NCI-H2029 treated with DMSO at 0.1 percent for 48 hours (cell line): ENCODE measurements around the gene MFSD11.
"Not testable (repeated sequence)": the region's sequence is repeated elsewhere in the genome, so short reads cannot be mapped to it uniquely, and the experiment has no call there.

Source experiments
- DNase-seq: peaks from one replicate; lab custom pipeline; 2025; lab: John Stamatoyannopoulos, UW

The MFSD11 gene

DNA sequence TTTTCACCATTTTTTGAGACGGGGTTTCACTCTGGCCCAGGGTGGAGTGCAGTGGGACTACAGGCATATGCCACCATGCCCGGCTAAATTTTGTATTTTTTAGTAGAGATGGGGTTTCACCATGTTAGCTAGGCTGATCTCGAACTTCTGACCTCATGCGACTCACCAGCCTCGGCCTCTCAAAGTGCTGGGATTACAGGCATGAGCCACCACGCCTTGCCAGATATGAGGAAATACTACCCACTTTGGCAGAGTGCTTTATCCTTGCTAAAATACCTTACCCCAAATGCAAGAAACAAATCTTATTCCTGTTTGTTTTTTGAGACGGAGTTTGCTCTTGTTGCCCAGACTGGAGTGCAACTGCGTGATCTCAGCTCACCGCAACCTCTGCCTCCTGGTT, 67.4 kb downstream of the MFSD11 start:
- DNase-seq = no peak

DNA sequence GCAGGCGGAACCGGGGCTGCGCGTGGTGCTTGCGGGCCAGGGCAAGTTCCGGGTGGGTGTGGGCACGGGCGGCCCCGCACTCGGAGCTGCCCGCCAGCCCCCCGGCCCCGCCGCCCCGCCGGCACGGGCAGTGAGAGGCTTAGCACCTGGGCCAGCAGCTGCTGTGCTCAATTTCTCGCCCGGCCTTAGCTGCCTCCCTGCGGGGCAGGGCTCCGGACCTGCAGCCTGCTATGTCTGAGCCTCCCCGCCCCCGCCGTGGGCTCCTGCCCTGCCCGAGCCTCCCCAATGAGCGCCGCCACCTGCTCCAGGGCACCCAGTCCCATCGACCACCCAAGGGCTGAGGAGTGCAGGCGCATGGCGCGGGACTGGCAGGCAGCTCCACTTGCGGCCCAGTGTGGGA, 68.2 kb downstream of the MFSD11 start:
- not testable (repeated sequence) for DNase-seq

DNA sequence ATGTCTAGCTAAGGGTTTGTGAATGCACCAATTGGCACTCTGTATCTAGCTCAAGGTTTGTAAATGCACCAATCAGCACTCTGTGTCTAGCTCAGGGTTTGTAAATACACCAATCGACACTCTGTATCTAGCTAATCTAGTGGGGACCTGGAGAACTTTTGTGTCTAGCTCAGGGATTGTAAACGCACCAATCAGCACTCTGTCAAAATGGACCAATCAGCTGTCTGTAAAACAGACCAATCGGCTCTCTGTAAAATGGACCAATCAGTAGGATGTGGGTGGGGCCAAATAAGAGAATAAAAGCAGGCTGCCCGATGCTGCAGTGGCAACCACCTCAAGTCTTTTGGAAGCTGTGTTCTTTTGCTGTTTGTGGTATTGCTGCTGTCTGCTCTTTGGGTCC, 68.8 kb downstream of the MFSD11 start:
- not testable (repeated sequence) for DNase-seq

DNA sequence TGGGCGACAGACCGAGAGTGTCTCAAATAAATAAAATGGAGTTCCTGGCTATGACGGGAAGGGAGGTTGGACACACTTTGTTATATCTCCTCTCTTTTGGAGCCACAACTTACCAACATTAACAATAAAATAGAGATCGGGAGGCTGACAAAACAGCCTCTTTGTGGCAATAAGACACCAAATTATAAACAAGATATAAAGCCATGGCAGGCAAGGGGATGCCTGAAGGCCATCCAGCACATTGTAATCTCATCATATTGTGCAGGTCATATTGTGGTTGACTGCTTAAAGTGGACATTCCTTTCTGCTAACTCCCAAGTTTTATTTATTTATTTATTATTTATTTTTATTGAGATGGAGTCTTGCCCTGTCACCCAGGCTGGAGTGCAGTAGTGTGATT, 70.4 kb downstream of the MFSD11 start:
- no peak for DNase-seq

DNA sequence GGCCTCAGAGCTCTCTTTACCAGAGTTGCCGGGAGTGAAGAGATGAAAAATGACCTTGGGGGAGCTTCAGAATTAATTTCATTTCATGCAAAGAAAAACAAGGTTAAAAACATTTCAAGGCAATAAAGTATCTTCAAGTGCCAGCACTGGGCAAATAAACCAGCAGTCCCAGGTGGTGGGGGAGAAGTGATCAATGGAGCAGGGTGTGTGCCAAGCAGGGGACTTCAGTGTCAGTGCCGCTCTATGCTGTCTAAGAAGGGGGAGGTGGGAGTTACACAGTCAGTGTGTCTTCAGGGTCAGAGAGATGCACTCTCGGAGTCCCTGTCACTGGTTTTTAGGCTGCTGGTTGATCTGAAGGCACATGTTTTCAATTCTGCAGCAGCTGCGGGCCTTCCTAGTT, 73.0 kb downstream of the MFSD11 start:
- no peak for DNase-seq

DNA sequence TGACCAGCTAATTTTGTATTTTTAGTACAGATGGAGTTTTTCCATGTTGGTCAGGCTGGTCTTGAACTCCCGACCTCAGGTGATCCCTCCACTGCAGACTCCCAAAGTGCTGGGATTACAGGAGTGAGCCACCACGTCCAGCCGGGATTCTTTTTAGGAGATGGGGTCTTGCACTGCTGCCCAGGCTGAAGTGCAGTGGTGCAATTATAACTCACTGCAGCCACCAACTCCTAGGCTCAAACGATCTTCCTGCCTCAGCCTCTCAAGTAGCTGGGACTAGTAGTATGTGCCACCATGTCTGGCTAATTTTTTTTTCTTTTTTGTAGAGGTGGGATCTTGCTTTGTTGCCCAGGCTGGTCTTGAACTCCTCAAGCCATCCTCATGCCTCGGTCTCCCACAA, 73.9 kb downstream of the MFSD11 start:
- DNase-seq = no peak

DNA sequence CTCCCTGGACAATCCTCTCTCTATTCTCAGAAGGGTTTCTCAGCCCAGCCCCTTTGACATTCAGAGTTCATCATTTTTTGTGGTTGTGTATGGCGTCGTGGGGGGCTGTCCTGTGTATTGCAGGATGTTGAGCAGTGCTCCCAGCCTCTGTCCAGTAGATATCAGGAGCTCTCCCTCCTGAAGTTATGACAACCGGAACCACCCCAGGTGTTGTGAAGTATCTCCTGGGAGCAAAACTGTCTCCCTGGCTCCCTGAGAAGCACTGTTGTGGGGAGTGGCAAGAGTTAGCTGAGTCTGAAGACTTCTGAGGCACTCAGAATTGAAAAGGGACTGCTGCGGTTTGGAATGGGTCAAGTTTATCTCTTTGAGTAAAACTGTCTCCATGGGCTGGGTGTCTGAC, 74.3 kb downstream of the MFSD11 start:
- DNase-seq = no peak

DNA sequence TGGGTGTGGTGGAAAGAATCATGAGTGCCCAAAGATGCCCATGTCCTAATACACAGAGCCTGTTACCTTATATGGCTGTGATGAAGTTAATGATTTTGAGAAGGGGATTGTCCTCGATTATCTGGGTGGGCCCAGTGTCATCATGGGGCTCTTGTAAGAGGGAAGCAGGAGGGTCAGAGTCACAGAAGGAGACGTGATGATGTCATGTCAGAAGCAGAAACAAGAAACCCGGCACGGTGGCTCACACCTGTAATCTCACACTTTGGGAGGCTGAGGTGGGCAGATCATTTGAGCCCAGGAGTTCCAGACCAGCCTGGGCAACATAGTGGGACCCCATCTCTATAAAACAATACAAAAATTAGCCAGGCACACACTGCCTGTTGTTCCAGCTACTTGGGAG, 75.0 kb downstream of the MFSD11 start:
- no peak for DNase-seq

DNA sequence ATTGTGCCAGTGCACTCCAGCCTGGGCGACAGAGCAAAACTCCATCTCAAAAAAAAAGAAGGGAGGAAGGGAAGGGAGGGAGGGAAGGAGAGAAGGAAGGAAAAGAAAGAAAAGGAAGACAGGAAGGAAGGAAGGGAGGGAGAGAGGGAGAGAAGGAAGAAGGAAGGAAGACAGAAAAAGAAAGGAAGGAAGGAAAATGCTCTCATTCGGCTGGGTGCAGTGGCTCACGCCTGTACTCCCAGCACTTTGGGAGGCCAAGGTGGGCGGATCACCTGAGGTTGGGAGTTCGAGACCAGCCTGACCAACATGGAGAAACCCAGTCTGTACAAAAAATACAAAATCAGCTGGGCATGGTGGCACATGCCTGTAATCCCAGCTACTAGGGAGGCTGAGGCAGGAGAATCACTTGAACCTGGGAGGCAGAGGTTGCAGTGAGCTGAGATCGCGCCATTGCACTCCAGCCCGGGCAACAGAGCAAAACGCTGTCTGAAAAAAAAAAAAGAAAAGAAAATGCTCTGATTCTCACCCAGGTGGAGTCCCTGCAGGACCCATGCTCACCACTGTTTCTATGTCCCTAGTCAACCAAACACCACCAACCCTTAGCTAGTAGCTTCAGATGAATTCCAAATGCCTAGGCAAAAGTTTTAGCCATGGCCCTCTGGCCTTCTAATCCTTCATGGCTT, 78.1 kb downstream of the MFSD11 start:
- DNase-seq = not testable (repeated sequence)

DNA sequence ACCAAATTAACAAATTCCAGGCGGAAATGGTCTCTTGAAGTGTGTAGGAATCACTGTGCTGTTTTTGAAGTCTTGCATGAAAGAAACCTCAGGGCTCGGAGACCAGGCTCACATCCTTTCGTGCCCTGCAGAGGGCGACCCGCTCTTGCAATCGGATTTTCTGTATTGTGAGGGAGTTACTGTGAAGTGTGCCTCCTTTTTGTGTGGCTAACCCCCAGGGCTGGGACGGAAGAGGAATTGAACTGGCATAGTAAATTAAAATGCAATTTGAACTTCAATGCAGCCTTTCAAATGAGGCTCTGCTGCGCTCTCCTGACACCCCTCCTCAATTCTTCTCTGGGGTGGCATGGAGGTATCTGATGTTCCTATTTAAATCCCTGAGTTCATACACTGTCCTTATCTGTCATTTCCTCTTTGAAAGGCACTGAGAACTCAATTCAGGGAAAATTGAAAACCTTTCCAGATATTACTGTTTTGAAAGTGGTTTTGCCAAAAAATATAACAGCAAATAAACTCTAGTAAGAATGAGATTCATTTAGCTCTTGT, 78.7 kb downstream of the MFSD11 start:
- no peak for DNase-seq

DNA sequence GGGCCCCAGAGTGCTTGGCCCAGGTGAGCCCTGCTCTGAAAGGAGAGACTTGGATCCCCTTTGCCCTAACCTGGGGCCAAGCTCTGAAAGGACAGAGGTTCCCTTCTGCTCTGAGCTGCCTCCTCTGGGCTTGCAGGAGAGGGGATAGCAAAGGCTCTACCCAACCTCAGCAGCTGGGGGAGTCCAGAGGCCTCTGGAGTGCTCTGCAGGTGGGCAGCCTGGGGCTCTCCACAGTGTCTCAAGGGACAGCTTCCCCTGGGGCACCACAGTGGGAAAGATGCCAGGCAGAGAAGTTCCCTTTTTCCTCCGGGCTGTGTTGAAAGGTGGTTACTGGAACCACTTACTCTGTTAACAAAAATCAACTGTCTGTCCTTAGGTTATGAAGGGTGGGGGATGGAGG, 82.1 kb downstream of the MFSD11 start:
- no peak for DNase-seq

DNA sequence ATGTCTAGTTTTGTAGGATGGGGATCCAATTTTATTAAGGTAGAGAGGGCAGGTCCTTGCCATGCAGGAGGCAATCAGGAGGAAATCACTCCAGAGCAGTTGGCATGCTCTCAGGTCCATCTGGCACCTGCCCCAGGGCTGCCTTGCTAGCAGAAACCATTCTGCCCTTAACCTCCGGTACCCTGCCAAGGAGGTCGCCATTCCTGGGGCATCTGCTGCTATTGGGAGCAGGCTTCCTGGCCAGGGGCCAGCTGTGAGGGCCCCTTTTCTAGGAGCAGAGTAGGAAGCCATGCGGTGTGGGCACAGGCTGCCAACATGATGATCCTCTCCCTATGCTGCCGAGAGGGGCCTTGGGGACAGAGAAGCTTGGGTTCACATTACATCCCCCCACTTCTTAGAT, 82.6 kb downstream of the MFSD11 start:
- no peak for DNase-seq

DNA sequence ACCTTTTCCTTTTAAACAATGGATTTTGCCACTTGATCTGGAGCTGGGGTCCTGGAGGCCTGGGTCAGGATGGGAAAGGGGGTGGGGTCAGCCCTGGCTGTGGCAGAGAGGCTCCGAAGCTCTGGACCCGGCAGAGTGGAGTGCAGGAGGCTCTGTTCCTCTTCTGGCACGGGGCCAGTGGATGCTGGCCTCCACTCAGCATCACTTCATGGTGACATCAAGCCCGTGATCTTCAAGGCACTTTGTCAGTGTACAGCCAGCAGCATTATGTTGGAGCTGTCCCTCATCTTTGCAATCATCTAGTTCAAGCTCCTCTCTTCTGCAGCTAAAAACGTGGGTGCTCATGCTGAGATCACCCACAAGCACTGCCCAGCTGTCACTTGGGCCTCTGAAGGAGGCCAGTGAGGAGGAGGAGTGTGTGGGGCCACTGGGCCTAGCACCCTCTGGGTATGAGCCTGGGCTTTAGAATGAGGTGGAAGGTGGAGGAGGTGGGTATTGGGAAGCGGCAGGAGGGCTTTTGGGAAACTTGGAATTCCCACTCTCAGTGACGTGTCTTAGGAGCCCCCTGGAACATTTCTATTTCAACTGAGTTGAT, 84.4 kb downstream of the MFSD11 start:
- DNase-seq = no peak

DNA sequence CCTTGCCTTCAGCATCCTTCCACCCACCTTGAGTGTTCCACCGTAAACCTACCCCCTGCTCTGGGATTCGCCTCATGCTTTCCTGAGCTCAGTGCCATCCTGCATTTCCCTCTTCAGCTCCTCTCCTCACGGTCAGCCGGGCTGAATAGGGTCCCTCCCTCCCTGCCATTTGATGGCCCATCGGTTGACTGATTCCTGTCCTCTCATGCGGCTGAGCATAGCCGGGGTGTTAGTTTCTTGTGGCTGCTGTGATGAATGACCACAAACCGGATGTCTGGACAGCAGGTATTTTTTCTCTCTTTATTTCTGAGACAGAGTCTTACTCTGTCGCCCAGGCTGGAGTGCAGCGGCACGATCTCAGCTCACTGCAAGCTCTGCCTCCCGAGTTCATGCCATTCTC, 86.2 kb downstream of the MFSD11 start:
- no peak for DNase-seq

DNA sequence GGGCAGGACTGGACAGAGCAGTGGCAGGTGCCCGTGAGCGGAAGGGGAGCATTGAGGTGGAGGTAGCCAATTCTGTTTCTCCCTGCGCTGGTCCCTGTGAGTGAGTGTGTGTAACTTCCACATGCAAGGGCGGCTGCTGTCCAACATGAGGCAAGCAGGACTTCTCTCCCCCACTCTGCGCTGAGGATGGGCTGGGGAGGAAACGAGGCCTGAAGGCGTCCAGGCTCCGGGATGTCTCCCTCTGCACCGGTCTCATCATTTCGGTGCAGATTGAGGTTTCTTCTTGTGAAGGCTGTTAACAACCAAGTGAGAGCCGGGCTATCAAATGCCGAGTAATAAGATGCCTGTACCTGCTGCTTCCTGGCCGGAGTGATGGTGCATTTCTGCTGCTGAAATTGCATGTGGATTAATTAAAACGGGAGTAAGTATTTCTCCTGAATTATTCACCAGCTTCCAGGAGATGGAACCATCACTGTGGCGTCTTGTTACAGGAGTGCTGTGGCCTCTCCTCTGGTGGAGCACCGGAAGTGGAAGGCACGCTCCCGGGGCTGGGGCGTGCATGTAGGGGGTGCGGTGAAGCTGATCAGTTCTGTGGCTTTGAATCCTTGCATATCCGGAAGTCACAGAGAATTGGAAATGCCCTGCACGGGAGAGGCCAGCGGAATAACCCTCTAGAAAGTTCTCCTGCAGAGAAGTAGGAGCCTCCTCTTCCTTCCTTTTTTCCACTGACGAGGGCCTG, 88.6 kb downstream of the MFSD11 start:
- DNase-seq = no peak

DNA sequence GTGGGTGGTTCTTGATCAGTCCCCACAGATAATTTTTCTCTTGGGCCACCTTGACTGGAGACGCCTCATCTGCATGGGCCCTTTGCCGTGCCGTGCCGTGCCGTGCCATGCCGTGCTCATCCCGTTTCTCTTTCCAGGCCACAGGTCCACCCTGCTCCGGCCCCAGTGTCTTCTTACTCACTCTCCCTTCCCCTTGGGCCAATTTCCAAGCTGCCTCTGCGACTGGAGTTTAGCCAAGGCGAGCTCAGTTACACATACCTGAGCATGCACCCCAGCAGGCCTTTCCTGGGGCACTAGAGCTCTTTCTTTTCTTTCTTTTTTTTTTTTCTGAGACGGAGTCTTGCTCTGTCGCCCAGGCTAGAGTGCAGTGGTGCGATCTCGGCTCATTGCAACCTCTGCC, 89.8 kb downstream of the MFSD11 start:
- DNase-seq = no peak
